Measurements from ENCODE around the gene KIF16B. TPM values are rescaled to one million over a fixed set of nuclear protein-coding genes. Genes with fewer than 3 reads are reported as not detected.
A peak's percentile ranks its signal among the peaks of the same experiment; 100 is the strongest.

The KIF16B gene
- total RNA-seq, 1 experiment from 2014 or later: 7.6 TPM

- Mint-ChIP-seq H3K4me1 (peaks cover 24% of the 10 kb centered on the region), H3K9me3 (0 out of 2 replicates have a peak, but pooled peaks cover 10% of the 10 kb centered on the region), H3K27me3 (ENCODE audit: low read depth) (no peaks in the 10 kb centered on the region), H3K36me3 (0 out of 2 replicates have a peak, but pooled peaks cover 2% of the 10 kb centered on the region), H3K4me3 (no peak overlapping the region), H3K27ac (no peak overlapping the region)
- DNase-seq (ENCODE audit: low spot score) (no peak), ATAC-seq (no peak)
- ChIA-PET POLR2A (interaction anchor here (0.6 to 0.7 kb wide), 2 partner anchors 329 to 516 kb away, joined by 5 to 7 read pairs; no protein-coding TSS in a partner anchor), CTCF (no interaction called here)
- TF ChIP-seq JAZF1 (CRISPR knock-in tag; IDR thresholded peaks at IDR 0.05) (no peak), PRDM15 (CRISPR knock-in tag; IDR thresholded peaks at IDR 0.05) (no peak), ATF3 (CRISPR knock-in tag; conservative IDR thresholded peaks at IDR 0.05) (no peak), ZNF121 (CRISPR knock-in tag; IDR thresholded peaks at IDR 0.05) (no peak), TEAD1 (CRISPR knock-in tag; IDR thresholded peaks at IDR 0.05) (no peak), CTCF (IDR thresholded peaks at IDR 0.05) (no peak), CREM (CRISPR knock-in tag; IDR thresholded peaks at IDR 0.05) (no peak), ESRRA (CRISPR knock-in tag; IDR thresholded peaks at IDR 0.05; ENCODE audit: borderline replicate concordance) (no peak), TCF7 (CRISPR knock-in tag; IDR thresholded peaks at IDR 0.05; ENCODE audit: low read depth) (no peak), HMGXB4 (CRISPR knock-in tag; IDR thresholded peaks at IDR 0.05) (no peak), SMAD4 (CRISPR knock-in tag; IDR thresholded peaks at IDR 0.05) (no peak), FOXK1 (CRISPR knock-in tag; IDR thresholded peaks at IDR 0.05) (no peak), MYBL2 (CRISPR knock-in tag; IDR thresholded peaks at IDR 0.05) (no peak), USF1 (CRISPR knock-in tag; IDR thresholded peaks at IDR 0.05) (no peak), NR2C2 (CRISPR knock-in tag; IDR thresholded peaks at IDR 0.05) (no peak), SOX15 (CRISPR knock-in tag; IDR thresholded peaks at IDR 0.05) (no peak)
Observed at GRCh38 chr20:16433293-16433580, 140.0 kb downstream of the KIF16B start.

GRCh38 chr20:16432466-16433292 lies 140.6 kb downstream of the KIF16B start:
- CTCF ChIA-PET: no interaction called here
- Mint-ChIP-seq H3K27ac (peak overlapping the region; percentile 4; the same call in 1 of the 2 replicates), H3K9me3 (0 out of 2 replicates have a peak, but pooled peaks cover 10% of the 10 kb centered on the region)

More at GRCh38 chr20:16432466-16433292, 140.6 kb downstream of the KIF16B start:
- Mint-ChIP-seq H3K36me3 (0 out of 2 replicates have a peak, but pooled peaks cover 2% of the 10 kb centered on the region), H3K27me3 (ENCODE audit: low read depth) (no peaks in the 10 kb centered on the region), H3K4me1 (peaks cover 24% of the 10 kb centered on the region), H3K4me3 (no peak overlapping the region)
- ATAC-seq: 0 out of 2 replicates have a peak, but pooled peaks have one; percentile 26
- DNase-seq (ENCODE audit: low spot score): no peak
- TF ChIP-seq ATF3 (CRISPR knock-in tag; conservative IDR thresholded peaks at IDR 0.05) (no peak), ERG (CRISPR knock-in tag; IDR thresholded peaks at IDR 0.05) (no peak), NR3C1 (CRISPR knock-in tag; conservative IDR thresholded peaks at IDR 0.05; ENCODE audit: low read depth) (no peak)
- POLR2A ChIA-PET: interaction anchor here (0.6 to 0.7 kb wide), 2 partner anchors 330 to 515 kb away, joined by 5 to 7 read pairs; no protein-coding TSS in a partner anchor

All from WTC11 (cell line).